VCaP (cell line): Measurements from ENCODE around the gene PTPRCAP.
A peak's percentile ranks its signal among the peaks of the same experiment; 100 is the strongest.

Experiments used
- H3K27ac ChIP-seq: fragments of 450-650 bp; 2 replicates; pipeline ENCODE4 v1.5.1; 2017
- TF ChIP-seq, protein P1 (sequence below): fragments of 450-650 bp; conservative IDR thresholded peaks from 2 replicates; pipeline ENCODE4 v1.5.1; 2017; ENCODE audit warnings: mild to moderate bottlenecking, moderate library complexity

Gene PTPRCAP

DNA sequence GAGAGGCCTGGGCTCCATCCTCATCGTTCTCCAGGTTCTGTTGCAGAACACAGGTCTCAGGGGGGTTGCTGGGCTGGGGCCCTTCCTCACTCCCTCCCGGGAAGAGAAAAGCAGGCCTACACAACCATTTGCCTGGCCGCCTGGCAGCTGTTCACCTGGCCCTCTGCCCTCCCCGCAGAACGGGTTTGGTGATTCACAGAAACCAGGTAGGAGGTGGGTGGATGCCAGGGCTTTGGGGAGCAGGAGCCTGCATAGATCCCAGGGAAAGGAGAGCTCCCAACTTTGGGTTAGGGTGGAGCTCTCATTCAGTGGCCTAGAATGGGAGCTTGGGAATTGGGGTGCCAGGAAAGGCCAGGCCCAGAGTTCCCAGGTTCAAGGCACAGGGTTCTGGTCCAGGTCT lies 30.6 kb upstream of the PTPRCAP start:
- peak overlapping the region; percentile 98 for H3K27ac ChIP-seq
- TF ChIP-seq, protein P1, sequence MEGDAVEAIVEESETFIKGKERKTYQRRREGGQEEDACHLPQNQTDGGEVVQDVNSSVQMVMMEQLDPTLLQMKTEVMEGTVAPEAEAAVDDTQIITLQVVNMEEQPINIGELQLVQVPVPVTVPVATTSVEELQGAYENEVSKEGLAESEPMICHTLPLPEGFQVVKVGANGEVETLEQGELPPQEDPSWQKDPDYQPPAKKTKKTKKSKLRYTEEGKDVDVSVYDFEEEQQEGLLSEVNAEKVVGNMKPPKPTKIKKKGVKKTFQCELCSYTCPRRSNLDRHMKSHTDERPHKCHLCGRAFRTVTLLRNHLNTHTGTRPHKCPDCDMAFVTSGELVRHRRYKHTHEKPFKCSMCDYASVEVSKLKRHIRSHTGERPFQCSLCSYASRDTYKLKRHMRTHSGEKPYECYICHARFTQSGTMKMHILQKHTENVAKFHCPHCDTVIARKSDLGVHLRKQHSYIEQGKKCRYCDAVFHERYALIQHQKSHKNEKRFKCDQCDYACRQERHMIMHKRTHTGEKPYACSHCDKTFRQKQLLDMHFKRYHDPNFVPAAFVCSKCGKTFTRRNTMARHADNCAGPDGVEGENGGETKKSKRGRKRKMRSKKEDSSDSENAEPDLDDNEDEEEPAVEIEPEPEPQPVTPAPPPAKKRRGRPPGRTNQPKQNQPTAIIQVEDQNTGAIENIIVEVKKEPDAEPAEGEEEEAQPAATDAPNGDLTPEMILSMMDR = no peak

DNA sequence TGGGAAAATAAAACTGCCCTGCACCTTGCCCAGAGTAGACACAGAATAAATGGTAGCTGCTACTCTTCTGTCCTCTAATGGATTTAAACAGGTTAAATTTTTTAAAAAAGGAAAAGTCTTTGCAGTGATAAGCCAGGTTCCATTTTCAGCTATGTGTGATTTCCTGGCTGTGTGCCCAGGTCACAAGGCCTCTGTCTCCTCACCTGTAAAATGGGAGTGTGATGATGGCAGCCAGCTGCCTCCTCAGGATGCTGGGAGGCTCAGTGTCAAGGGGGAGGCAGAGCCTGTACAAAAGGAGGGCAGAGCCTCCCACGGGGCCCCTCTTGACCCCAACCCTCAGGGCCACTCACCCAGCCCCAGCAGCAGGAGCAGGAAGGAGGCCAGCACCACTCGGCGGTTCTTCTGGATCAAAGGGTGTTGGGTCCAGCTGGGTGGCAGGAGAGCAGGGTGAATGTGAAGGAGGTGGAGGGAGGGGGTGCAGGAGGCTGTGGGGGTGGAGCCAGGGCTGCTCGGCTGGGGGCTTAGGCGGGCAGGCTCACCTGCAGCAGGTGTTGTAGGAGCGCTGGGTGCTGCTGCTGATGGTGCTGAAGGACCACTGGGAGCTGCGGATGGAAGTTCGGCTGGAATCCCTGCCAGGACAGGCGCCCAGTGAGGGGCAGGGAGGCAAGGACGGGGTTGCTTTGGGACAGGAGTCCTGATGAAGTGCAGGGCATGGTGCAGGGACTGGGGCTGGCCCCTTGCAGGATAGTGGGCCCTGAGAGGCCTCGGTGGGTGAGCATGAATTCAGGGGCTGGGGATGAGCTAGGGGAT lies 29.7 kb upstream of the PTPRCAP start:
- H3K27ac ChIP-seq = peak overlapping the region; percentile 98
- TF ChIP-seq, protein P1 = no peak

DNA sequence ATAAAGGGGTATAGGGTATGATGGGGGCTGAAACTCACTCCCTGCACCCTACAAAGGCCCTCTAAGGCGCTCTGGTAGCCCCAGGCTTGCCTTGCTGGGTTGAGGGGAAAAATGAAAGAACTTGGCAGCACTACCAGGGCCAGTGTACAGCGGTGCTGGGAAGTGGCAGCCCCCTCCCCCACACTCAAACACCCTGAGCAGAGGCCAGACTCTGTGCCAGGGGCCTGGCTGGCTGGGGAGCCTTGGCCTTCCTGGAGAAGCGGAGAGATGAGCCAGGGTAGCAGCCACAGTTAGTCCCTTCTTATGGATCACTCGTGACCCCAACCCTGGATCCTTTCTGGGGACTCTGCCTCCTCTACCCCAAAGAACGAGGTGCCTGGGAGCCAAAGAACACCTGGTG lies 28.9 kb upstream of the PTPRCAP start:
- TF ChIP-seq, protein P1 = no peak
- peak overlapping the region; percentile 98 for H3K27ac ChIP-seq

DNA sequence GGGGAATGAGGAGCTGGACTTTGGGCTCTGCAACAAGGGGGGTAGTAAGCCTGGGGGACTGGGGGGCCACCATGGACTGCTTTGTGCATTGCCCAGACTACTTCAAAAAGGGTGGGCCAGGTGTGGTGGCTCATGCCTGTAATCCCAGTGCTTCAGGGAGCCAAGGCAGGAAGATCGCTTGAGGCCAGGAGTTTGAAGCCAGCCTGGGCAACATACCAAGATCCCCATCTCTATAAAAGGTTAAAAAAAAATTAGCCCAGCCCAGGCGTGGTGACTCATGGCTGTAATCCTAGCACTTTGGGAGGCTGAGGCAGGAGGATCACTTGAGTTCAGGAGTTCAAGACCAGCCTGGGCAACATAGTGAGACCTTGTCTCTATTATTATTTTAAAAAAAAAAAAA lies 28.0 kb upstream of the PTPRCAP start:
- H3K27ac ChIP-seq = peak overlapping the region; percentile 98

DNA sequence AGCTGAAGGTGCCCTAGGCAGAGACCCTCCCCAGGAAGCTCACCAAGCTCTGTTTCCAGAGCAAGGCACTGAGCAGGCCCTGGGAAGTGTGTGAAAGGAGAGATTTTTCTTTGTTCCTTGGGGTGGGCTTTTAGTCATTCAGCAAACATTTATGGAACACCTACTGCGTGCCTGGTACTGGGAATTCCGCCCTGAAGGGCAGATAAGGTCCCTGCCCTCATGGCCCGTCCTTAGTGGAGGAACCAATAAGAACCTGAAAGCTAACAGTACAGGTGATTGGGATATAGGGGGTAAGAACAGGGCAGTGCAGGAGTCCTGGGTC lies 27.7 kb upstream of the PTPRCAP start:
- H3K27ac ChIP-seq = peak overlapping the region; percentile 98
- TF ChIP-seq, protein P1 = no peak

DNA sequence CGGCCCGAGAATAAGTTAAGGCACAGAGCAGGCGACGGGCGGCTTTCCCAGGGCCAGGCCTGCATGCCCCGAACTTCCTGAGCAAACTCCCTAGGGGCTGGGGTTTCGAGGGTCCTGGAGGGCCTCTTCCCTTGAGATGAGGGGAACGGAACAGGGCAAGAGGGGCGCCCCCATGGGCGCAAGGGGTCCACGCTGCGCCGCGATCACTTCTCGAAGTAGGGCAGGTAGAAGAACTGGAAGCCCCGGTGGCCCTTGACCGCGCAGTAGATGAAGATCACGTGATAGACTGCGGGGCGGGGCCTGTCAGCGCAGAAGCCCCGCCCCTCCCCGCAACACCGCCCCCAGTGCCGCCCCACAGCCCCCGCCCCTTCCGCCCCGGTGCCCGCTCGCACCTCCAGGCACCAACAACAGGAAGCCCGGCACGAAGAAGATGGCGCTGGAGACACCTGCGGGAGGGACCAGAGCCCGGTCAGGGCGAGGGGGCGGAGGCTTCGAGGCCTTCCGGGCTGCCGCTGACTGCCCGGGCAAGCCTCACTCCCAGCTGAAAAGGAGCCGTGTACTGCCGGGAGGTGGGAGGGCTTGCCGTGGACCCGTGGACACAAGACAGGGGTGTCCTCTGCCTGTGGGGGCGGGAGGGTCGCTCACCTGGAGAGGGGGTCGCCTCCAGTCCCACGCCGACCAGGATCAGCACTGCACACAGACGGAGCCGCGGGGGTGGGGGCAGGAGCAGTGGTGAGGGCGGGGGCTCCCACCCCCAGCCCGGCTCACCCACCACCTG lies 27.1 kb upstream of the PTPRCAP start:
- TF ChIP-seq, protein P1 = peak; percentile 12; the same call in 1 of the 2 replicates
- peak overlapping the region; percentile 98 for H3K27ac ChIP-seq

DNA sequence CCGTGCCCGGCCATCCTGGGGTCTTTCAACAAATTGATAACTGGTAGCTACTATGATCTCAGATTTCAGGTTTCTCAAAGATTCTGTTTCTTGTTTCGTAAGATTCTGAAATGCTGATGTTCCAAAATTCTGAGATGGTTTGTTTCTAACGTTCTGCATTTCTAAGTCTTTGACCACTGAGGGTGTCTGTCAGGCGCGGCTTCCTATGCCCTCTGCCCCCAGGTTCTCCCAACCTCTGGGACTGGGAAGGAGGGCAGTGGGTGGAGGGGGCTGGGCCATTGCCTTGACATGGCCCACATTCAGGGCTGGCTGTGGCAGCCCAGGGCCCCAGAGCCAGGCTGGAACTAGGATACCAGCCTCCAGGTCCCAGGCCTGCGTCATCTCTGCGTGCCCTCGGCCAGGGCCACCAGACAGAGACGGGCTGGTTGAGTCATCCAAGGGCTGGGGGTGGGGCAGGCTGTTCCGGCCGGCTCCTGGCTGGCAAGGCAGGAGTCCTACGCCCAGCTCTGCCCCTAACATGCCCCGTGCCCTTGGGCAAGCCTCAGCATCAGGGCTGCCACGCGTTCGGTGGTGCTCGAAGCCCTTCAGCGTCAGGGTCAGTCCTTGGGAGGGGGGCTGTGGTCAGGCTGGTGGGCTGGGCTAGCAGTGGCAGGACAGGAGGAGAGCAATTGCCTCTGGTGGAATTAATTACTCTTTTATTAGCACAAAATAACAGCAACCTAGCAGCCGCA lies 26.4 kb upstream of the PTPRCAP start:
- TF ChIP-seq, protein P1 = no peak
- H3K27ac ChIP-seq = peak overlapping the region; percentile 98
